ENCODE data around the gene RBP7.

GRCh38 chr1:9957726-9958125 lies 39.3 kb upstream of the RBP7 start:
- TF ChIP-seq CTCF (IDR thresholded peaks at IDR 0.05; ENCODE audit: low read depth, low read length) (no peak), EZH2phosphoT487 (IDR thresholded peaks at IDR 0.05; ENCODE audit: low read depth) (no peak)
